HUES48 (cell line): ENCODE results near the gene MCUB.
A peak's percentile ranks its signal among the peaks of the same experiment; 100 is the strongest.
"Not testable (repeated sequence)": the region's sequence is repeated elsewhere in the genome, so short reads cannot be mapped to it uniquely, and the experiment has no call there.

Experiments
- H3K27ac ChIP-seq: one replicate; pipeline ENCODE4 v1.7.0; 2013; ENCODE audit warnings: low read depth, low read length, inconsistent platforms
- H3K27me3 ChIP-seq: 2 replicates; pipeline ENCODE4 v1.6.1; 2013; ENCODE audit warnings: mild to moderate bottlenecking, low read length; ENCODE audit not compliant: control insufficient read depth, insufficient read depth
- H3K36me3 ChIP-seq: 2 replicates; pipeline ENCODE4 v1.6.1; 2013; ENCODE audit warnings: low read length; ENCODE audit not compliant: control insufficient read depth, insufficient read depth
- H3K4me1 ChIP-seq: 2 replicates; pipeline ENCODE4 v1.6.1; 2013; ENCODE audit warnings: mild to moderate bottlenecking, low read length; ENCODE audit not compliant: control insufficient read depth, insufficient read depth
- H3K4me3 ChIP-seq: 2 replicates; pipeline ENCODE4 v1.5.1; 2013; ENCODE audit warnings: mild to moderate bottlenecking, low read depth, low read length
- H3K9ac ChIP-seq: 2 replicates; pipeline ENCODE4 v1.6.1; 2013; ENCODE audit warnings: mild to moderate bottlenecking, low read depth, low read length, moderate library complexity
- H3K9me3 ChIP-seq: 2 replicates; pipeline ENCODE4 v1.6.1; 2013; ENCODE audit warnings: low read length; ENCODE audit not compliant: control insufficient read depth, insufficient read depth

MCUB gene

DNA sequence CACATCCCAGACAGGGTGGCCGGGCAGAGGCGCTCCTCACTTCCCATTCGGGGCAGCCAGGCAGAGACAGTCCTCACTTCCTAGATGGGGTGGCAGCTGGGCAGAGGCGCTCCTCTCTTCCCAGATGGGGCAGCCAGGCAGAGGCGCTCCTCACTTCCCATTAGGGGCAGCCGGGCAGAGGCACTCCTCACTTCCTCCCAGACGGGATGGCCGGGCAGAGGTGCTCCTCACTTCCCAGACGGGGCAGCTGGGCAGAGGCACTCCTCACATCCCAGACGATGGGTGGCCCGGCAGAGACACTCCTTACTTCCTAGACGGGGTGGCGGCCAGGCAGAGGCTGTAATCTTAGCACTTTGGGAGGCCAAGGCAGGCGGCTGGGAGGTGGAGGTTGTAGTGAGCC lies 118.9 kb downstream of the MCUB start:
- peaks cover 17% of the 10 kb centered on the region for H3K4me1 ChIP-seq
- H3K9ac ChIP-seq, H3K36me3 ChIP-seq: not testable (repeated sequence)

GRCh38 chr4:109682875-109683274 lies 122.8 kb downstream of the MCUB start:
- peak overlapping the region; percentile 8 for H3K27ac ChIP-seq
- H3K4me3 ChIP-seq: no peak overlapping the region
- H3K9ac ChIP-seq: no peak overlapping the region
- H3K27me3 ChIP-seq: no peaks in the 10 kb centered on the region
- peaks cover 1% of the 10 kb centered on the region; the same call in 1 of the 2 replicates for H3K36me3 ChIP-seq
- H3K9me3 ChIP-seq: no peaks in the 10 kb centered on the region; the same call in 1 of the 2 replicates
- H3K4me1 ChIP-seq: peaks cover 21% of the 10 kb centered on the region

More for the DNA sequence above, 118.9 kb downstream of the MCUB start:
- H3K27me3 ChIP-seq, H3K9me3 ChIP-seq, H3K27ac ChIP-seq, H3K4me3 ChIP-seq: not testable (repeated sequence)

DNA sequence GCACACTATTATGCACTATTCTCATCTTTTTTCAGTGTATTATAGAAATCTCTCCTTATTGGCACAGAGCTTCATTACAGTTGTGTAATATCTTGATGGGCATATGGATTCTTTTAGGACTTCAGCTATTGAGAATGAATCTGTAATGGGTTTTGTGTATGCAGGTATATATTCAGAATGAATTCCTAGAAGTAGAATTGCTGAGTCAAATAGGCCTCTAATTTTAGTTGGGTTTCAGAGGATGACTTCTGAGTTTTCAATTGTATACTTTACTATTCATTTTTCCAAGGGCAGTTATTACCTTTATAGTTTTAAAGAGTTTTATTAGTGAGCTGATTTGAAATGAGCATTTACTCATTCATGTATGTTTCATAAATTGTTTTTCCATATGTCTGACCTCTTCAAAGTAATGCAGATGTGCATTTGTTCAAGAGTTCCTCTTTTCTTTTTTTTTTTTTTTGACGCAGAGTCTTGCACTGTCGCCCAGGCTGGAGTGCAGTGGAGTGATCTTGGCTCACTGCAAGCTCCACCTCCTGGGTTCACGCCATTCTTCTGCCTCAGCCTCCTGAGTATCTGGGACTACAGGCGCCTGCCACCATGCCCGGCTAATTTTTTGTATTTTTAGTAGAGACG lies 123.7 kb downstream of the MCUB start:
- peaks cover 21% of the 10 kb centered on the region for H3K4me1 ChIP-seq
- no peak overlapping the region for H3K27ac ChIP-seq
- no peak overlapping the region for H3K4me3 ChIP-seq
- no peaks in the 10 kb centered on the region for H3K27me3 ChIP-seq
- H3K36me3 ChIP-seq: peaks cover 6% of the 10 kb centered on the region
- H3K9ac ChIP-seq: no peak overlapping the region
- H3K9me3 ChIP-seq: no peaks in the 10 kb centered on the region; the same call in 1 of the 2 replicates

GRCh38 chr4:109684727-109685126 lies 124.7 kb downstream of the MCUB start:
- no peaks in the 10 kb centered on the region; the same call in 1 of the 2 replicates for H3K9me3 ChIP-seq
- H3K27me3 ChIP-seq: no peaks in the 10 kb centered on the region
- H3K4me1 ChIP-seq: peaks cover 21% of the 10 kb centered on the region
- peaks cover 11% of the 10 kb centered on the region for H3K36me3 ChIP-seq
- H3K27ac ChIP-seq: no peak overlapping the region
- no peak overlapping the region for H3K9ac ChIP-seq
- no peak overlapping the region for H3K4me3 ChIP-seq

- Histone ChIP-seq H3K4me3 (no peak overlapping the region), H3K27ac (no peak overlapping the region), H3K9me3 (no peaks in the 10 kb centered on the region), H3K27me3 (no peaks in the 10 kb centered on the region), H3K4me1 (no peaks in the 10 kb centered on the region), H3K9ac (no peak overlapping the region), H3K36me3 (peaks cover 47% of the 10 kb centered on the region)
Observed at GRCh38 chr4:109690690-109691410, 130.8 kb downstream of the MCUB start.

- H3K27me3 ChIP-seq: no peaks in the 10 kb centered on the region
- peaks cover 52% of the 10 kb centered on the region for H3K36me3 ChIP-seq
- H3K9ac ChIP-seq: no peak overlapping the region
- no peak overlapping the region for H3K27ac ChIP-seq
- no peak overlapping the region for H3K4me3 ChIP-seq
- H3K9me3 ChIP-seq: no peaks in the 10 kb centered on the region
- H3K4me1 ChIP-seq: no peaks in the 10 kb centered on the region
Observed at GRCh38 chr4:109691411-109691920, 131.4 kb downstream of the MCUB start.

DNA sequence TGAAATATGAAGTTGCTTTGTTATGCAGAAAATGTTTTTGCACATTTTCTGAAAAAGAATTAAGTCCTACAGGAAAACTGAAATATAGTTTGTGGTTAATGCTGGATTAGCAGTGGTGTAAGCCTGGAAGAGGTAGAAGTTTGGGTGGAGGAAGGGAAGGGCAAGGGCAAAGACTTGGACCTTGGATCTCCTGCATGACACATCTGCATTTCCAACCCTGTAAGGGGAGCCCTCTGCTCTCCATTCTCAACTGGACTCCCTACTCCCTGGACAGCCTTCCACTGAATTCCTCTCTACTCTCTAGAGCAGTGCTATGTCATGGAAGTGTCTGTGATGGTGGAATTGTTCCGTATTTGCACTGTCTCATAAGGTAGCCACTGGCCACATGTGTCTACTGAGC lies 138.6 kb downstream of the MCUB start:
- Histone ChIP-seq H3K4me1 (peaks cover 13% of the 10 kb centered on the region; the same call in 1 of the 2 replicates), H3K9ac (no peak overlapping the region), H3K27me3 (no peaks in the 10 kb centered on the region), H3K4me3 (no peak overlapping the region), H3K27ac (no peak overlapping the region), H3K9me3 (no peaks in the 10 kb centered on the region), H3K36me3 (peaks cover 32% of the 10 kb centered on the region)

DNA sequence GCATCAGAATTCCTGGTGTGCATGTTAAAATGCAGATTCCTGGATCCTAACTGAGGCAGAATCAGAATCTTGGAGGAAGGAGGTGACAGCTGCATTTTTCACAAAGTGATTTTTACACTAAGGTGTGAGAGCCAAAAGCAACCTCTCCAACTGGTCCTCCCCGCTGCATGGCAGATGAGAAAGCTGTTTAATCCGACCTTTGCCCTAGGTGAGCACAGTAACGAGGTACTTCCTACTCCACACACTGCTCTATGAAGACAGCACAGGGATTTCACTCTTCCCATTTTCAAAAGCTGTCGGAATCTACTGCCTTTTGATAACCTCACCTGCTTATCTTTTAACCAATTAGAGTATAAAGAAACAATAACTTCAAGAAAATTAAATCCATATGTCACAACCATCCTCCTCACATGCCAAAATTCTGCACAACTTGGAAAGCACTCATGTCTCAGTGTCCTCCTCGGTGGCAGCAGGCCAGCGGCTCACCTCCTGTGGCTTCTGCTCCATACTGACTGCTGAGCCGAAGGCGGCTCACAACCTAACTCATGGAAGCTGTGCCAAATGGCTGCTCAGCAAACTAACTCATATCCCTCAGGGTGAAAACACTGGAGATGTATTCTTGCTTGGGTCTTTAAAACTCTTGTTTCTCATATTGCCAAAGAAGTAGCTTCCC lies 139.6 kb downstream of the MCUB start:
- peaks cover 24% of the 10 kb centered on the region; the same call in 1 of the 2 replicates for H3K36me3 ChIP-seq
- H3K9me3 ChIP-seq: no peaks in the 10 kb centered on the region
- H3K27me3 ChIP-seq: no peaks in the 10 kb centered on the region
- no peak overlapping the region for H3K4me3 ChIP-seq
- H3K4me1 ChIP-seq: peaks cover 17% of the 10 kb centered on the region; the same call in 1 of the 2 replicates
- no peak overlapping the region for H3K27ac ChIP-seq
- no peak overlapping the region for H3K9ac ChIP-seq

DNA sequence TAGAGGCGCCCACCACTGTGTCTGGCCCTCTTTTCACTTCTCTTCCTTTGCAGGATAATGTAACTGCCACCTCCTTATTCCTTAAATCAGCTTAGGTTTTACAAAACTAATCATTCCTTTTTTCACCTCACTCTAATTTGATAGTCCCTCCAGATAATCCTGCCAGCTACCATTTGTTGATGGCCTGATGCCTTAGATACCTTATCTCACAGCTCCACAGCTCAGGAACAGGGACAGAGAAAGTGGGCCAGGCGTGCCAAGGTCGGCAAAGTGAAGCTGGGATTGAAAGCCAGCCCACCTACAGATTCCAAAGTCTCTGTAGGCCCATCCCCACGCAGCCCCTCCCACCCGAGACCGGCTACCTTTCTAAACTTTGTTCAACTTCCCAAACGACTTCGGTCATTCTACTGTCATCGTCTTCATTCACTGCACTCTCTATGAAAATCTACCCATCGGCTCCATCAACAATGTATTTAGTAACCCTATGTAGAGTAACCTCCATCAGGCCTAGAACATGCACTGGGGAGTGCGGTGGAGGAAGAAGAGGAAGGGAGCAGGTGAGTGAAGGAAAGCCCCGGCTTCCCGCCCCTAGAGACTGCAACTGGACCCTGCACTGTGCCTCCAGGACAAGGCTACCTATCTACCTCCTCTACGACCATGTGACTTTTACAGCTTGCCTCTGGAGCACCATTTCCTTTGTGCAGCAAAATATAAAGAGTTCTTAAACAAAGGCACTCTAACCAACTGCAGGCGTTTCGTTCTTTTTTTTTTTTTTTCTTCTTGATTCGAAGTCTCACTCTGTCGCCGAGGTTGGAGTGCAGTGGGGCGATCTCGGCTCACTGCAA lies 141.7 kb downstream of the MCUB start:
- Histone ChIP-seq H3K9me3 (no peaks in the 10 kb centered on the region), H3K27ac (no peak overlapping the region), H3K27me3 (no peaks in the 10 kb centered on the region), H3K9ac (peak overlapping the region; percentile 89), H3K4me1 (peaks cover 17% of the 10 kb centered on the region; the same call in 1 of the 2 replicates), H3K4me3 (peak overlapping the region; percentile 89), H3K36me3 (peaks cover 15% of the 10 kb centered on the region; the same call in 1 of the 2 replicates)

DNA sequence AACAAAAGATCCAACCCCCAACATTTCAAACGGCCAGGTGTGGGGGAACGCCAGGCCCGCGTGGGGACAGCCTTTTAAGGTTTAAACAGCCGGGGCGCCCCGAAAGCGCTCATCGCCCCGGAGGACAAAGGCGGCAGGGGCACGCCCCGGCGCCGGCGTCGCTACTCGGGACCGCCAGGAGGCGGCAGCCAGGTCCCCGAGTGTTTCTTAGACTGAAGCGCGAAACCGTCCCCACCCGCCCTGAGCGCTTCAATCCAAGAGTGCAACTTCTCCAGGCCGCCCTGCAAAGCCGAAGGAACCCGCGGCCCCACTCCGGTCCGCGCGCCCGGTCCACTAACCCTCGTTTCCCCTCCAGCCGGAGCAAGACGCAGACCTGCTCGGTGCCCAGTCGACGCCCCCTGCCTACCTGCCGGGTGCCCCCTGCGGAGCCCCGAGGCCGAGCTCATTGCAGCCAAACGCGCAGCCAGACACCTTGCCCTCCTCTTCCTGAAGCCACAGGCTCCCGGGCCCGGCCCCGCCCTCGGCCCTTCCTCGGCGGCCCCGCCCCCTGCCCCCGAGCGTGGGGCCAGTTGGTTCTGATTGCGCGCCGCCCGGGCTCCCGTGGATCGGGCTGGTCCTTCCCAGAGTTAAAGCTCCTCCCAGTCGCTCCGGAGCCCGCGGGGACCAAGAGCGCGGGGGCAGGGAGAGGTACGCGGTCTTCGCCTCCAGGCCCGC lies 143.1 kb downstream of the MCUB start, which contains the start of gene CASP6:
CASP6 (minus strand) TSS at position 496 of the 714 bp plus-strand sequence; CDS start at position 446, 50 bp downstream.
- H3K27ac ChIP-seq: peak within 1 kb of the TSS; percentile 87

More for the DNA sequence above, 143.1 kb downstream of the MCUB start, which contains the start of gene CASP6:
- Histone ChIP-seq H3K36me3 (peaks cover 10% of the 10 kb centered on the region; the same call in 1 of the 2 replicates), H3K9ac (peak within 1 kb of the TSS; percentile 89), H3K27me3 (no peaks in the 10 kb centered on the region), H3K4me1 (peaks cover 17% of the 10 kb centered on the region; the same call in 1 of the 2 replicates), H3K4me3 (peak within 1 kb of the TSS; percentile 89), H3K9me3 (no peaks in the 10 kb centered on the region)
